ENCODE results near the gene APOH. TPM values are rescaled to one million over a fixed set of nuclear protein-coding genes. Genes with fewer than 3 reads are reported as not detected.

Gene APOH, protein sequence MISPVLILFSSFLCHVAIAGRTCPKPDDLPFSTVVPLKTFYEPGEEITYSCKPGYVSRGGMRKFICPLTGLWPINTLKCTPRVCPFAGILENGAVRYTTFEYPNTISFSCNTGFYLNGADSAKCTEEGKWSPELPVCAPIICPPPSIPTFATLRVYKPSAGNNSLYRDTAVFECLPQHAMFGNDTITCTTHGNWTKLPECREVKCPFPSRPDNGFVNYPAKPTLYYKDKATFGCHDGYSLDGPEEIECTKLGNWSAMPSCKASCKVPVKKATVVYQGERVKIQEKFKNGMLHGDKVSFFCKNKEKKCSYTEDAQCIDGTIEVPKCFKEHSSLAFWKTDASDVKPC
- total RNA-seq = not detected

DNA sequence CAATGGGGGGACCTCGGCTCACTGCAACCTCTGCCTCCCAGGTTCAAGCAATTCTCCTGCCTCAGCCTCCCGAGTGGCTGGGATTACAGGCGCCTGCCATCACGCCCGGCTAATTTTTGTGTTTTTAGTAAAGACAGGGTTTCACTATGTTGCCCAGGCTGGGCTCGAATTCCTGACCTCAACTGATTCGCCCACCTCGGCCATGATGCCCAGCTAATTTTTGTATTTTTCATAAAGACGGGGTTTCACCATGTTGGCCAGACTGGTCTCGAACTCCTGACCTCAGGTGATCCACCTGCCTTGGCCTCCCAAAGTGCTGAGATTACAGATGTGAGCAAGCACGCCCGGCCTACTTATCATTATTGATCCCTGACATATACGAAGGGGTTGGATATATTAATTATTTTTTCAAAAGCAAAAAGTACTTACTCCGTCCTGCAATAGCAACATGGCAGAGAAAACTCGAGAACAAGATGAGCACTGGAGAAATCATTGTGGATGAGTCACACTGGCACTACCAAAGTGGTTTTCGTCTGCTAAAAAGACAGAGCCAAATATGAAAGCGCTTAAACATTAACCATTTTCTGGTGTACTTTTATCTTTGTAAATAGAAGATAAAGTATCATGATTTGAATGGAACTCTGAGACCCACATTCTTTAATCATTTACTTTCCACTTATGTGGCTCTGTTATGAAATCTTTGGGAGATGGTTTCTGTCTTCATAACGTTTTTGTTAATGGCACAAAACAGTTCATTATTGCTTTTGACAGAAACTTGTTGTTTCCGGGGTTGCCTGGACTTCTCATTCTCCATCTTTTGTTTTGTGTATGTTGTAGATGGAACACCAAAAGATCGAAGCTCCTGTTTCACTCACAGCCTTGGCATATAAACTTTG, at the start of gene APOH:
Gene APOH, minus strand, starts transcription at position 529 of the 896 bp plus-strand sequence. Its CDS starts 36 bp downstream, at position 493.
- DNase-seq (ENCODE audit: low spot score) = no peak
- ATAC-seq (ENCODE audit: low FRiP score) = no peak
- TF ChIP-seq, protein P1, sequence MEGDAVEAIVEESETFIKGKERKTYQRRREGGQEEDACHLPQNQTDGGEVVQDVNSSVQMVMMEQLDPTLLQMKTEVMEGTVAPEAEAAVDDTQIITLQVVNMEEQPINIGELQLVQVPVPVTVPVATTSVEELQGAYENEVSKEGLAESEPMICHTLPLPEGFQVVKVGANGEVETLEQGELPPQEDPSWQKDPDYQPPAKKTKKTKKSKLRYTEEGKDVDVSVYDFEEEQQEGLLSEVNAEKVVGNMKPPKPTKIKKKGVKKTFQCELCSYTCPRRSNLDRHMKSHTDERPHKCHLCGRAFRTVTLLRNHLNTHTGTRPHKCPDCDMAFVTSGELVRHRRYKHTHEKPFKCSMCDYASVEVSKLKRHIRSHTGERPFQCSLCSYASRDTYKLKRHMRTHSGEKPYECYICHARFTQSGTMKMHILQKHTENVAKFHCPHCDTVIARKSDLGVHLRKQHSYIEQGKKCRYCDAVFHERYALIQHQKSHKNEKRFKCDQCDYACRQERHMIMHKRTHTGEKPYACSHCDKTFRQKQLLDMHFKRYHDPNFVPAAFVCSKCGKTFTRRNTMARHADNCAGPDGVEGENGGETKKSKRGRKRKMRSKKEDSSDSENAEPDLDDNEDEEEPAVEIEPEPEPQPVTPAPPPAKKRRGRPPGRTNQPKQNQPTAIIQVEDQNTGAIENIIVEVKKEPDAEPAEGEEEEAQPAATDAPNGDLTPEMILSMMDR (IDR thresholded peaks at IDR 0.05) = no peak

DNA sequence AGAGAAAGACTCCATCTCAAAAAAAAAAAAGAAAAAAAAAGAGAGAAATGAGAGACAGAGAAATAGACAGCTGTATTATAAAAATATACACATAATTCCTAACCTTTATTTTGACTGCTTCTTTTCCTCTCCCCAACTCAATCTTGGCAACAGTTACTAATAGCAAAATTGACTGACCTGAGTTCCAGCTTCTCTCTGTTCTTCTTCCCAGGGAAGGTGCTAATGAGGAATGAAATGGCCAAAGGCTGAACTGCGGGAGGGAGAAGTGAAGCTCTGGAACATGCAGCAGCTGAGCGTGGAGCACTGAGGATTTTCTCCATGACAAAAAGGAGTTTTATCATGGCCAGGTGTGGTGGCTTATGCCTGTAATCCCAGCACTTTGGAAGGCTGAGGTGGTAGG, 48.0 kb upstream of the APOH start:
- ATAC-seq (ENCODE audit: low FRiP score) (no peak), DNase-seq (ENCODE audit: low spot score) (no peak)
- TF ChIP-seq, protein P1 (IDR thresholded peaks at IDR 0.05) = no peak

DNA sequence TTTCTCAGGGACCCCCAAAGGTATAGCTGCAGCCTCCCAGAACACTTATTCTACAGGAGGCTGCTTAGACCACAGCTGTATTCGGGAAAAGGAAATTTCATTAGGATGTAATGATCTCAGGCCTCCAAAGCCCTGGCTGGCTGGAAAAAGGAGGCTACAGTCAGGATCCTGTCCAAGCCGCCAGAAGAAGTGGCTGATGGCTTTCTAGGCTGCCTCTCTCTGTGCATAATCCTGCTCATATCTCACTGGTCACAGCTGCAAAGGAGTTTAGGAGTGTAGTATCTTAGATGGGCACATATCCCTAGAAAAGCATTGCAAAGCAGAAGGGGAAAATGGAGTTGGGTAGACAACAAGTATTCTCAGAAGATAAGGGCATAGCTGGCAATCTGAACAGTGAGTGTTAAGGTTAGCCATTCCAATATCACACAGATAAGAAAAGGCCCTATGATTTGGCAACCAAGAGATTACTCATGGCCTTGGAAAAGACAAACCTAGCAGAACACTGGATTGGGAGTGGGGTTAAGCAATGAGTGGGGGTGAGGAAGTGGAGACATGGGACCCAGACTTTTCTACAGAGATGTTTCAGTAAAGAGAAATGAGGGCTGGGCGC, 47.2 kb upstream of the APOH start:
- no peak for DNase-seq (ENCODE audit: low spot score)
- TF ChIP-seq, protein P1 (IDR thresholded peaks at IDR 0.05) = no peak

DNA sequence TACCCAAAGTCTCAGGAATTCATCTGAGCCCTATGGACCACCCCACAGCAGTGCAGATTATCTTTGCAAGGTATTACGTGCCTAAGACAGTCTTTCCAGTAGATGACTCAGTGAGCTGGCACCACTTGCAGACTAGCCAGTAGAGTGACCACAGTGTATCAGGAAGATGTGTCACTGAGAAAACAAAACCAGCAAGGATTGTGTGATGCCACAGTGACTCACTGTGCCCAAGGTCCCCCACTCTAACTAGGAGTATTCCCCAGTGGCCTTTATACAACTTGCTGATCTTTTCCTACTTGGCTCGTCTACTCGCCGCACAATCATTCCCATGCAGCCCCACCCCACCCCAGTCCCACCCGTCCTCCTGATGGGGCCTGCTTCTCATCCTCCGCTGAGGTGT, 46.4 kb upstream of the APOH start:
- ATAC-seq (ENCODE audit: low FRiP score) (peak; percentile 57), DNase-seq (ENCODE audit: low spot score) (no peak)
- TF ChIP-seq, protein P1 (IDR thresholded peaks at IDR 0.05) = no peak

More for the DNA sequence above, 47.2 kb upstream of the APOH start:
- ATAC-seq (ENCODE audit: low FRiP score) = peak; percentile 75

DNA sequence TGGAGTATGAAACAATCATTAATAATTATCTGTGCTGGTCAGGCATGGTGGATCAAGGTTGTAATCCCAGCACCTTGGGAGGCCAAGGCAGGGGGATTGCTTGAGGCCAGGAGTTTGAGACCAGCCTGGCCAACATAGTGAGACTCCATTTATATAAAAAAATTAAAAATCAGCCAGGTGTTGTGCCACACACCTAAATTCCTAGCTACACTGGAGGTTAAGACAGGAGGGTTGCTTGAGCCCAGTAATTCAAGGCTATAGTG, 44.3 kb upstream of the APOH start:
- DNase-seq (ENCODE audit: low spot score) = no peak
- TF ChIP-seq, protein P1 (IDR thresholded peaks at IDR 0.05) = no peak
- ATAC-seq (ENCODE audit: low FRiP score) = no peak

DNA sequence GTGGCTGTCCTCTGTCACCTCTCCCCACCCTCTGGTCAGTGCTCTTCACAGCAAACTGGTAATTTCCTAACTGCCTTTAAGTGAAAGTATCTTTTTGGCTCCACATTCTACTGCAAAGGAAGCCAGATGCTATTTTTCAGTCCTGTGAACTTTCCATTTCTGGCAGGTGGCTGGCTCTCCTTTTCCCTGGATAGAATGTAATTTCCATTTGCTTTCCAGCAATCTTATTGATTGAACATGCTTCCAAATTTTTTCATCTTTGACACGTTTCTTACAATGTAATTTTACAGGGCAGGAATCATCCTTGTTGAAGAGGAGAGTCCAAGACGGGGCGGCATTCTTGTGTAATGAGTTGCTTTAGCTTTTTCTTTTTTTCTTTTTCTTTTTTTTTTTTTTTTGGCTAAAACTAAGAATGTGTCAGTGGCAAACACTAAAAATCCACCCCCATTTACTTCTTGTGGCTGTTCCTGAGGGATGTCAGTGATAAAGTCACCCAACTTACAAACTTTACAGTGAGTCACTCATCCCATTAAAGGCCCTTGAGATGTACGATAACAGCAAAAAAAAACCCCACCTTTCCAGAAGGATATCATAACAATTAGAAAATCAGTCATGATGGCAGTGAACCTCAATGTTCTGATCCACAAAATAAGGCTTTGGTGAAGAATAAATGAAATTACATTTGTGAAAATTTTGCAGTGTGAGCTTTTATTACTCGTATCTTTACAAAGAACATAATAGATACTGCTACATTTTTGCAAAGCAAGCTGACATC, 43.8 kb upstream of the APOH start:
- TF ChIP-seq, protein P1 (IDR thresholded peaks at IDR 0.05) = no peak
- ATAC-seq (ENCODE audit: low FRiP score) (peak; percentile 55), DNase-seq (ENCODE audit: low spot score) (no peak)

All from omental fat pad (tissue), 4 donors.